NCI-H2107 (cell line): ENCODE results near the gene RNPC3.

Source experiments
- DNase-seq: peaks from one replicate; lab custom pipeline; 2025; lab: John Stamatoyannopoulos, UW

The RNPC3 gene

GRCh38 chr1:103525607-103526507 is at the start of gene RNPC3:
Gene RNPC3, plus strand, starts transcription at chr1:103525699. Its CDS starts 372 bp downstream, at chr1:103526071.
- DNase-seq, result peak; percentile 80

GRCh38 chr1:103477101-103477500 is 48.4 kb upstream of the RNPC3 start:
- no peak for DNase-seq

GRCh38 chr1:103489935-103490334 is 35.6 kb upstream of the RNPC3 start:
- no peak for DNase-seq

DNA sequence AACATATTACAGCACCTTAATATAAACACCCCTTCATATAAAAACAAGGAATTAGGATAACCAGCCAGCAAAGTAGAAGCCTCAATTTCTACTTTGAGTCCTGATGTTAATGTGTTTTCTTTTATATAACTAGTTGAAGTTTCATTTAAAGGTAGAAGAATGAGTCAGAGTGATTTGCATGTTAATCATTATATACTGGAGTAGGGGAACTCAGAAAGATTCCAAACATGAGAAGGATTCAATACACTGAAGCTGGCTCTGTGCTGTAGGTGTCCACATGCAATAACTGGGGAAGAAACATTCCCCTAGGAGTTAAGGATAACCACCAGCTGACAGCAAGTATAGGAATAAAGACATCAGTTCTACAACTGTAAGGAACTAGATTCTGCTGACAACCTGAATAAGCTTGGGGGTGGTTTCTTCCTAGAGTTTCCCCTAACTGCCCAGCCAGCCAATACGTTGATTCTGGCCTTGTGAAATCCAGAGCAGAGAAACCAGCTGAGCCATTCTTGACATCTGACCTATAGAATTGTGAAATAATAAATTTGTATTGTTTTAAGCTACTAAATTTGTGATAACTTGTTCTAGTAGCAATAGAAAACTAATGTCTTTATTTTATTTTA is 33.4 kb upstream of the RNPC3 start:
- DNase-seq, result no peak

GRCh38 chr1:103496014-103496635 is 29.4 kb upstream of the RNPC3 start:
- DNase-seq, result no peak

- DNase-seq, result no peak
Measured at GRCh38 chr1:103497404-103497803, 28.1 kb upstream of the RNPC3 start.

- no peak for DNase-seq
Measured at GRCh38 chr1:103509250-103509649, 16.2 kb upstream of the RNPC3 start.

DNA sequence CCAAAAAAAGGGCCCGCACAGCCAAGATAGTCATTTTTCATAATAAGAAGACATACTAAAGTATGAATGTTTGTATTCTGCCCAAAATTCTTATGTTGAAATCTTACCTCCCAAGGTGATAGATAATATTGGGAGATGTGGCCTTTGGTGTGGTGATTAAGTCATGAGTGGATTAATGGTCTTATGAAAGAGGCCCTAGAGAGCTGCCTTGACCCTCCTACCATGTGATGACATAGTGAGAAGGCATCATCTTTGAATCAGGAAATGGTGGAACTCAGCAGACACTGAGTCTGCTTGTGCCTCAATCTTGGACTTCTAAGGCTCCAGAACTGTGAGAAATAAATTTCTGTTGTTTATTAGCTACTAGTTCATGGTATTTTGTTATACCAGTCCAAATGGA is 11.8 kb upstream of the RNPC3 start:
- no peak for DNase-seq

DNA sequence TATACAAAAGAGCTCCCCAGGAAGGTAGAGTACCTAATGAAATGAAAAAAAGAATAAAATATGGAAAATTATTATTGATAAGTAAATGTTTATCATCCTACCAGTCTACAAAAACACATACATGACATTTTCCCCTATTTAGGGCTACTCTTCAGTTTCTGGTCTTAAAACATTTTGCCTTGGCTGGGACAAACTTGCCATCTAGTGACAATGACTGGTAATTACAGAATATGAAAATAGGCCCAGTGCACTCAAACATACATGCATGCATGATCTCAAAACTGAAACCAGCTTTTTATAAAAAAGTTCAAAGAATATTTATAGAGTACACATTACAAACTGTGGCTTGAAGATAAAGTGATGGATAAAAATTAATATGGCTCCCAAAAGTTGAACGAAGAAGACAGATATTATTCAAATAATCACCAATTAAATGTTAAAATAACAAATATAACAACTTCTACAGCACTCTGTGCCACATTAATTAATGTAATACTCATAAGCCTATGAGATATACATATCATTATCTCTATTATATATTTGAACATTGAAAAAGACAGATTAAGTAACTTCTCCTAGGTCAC is 10.5 kb upstream of the RNPC3 start:
- DNase-seq, result no peak

- no peak for DNase-seq
Measured at GRCh38 chr1:103516283-103516682, 9.2 kb upstream of the RNPC3 start.

- DNase-seq, result no peak
Measured at GRCh38 chr1:103516693-103517092, 8.8 kb upstream of the RNPC3 start.

- DNase-seq, result no peak
Measured at GRCh38 chr1:103517380-103518047, 8.0 kb upstream of the RNPC3 start.

DNA sequence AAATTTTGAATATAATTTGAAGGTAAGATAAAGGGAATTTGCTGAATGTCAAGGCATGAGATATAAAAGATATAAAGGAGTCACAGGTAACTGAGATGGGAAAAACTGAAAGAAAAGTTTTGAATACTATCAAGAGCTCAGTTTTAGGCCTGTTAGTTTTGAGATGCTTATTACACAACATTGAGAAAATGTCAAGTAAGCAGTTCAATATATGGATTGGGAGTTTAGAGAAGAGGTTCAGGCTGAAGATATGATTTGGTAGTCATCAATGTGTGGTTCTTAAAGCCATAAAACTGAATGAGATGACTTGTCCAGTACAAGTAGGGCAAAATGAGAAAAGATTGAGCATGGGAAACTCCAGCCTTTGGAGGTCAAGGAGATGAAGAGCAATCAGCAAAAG is 4.7 kb upstream of the RNPC3 start:
- DNase-seq, result no peak

DNA sequence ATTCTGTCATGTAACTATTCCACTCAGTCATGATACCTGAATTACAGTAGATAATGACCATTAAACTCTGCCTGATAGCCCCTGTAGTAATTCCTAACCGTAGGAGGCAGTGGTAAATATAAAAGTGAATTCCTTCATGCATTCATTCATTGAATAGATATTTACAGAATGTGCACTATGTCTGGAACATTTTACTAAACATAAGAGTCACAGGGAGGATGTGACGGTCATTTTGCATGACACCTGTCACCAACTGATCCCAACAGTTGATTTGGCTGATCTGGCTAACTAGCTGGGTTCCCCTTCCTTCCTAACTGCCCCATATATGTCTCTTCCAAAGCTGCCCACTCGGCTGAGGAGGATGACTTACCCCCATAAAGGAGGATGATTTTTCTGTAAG is 2.2 kb upstream of the RNPC3 start:
- DNase-seq, result no peak

GRCh38 chr1:103525114-103525606 is 339 bp upstream of the RNPC3 start:
- DNase-seq, result no peak

- DNase-seq, result no peak
Measured at GRCh38 chr1:103527331-103527730, 1.8 kb downstream of the RNPC3 start.

DNA sequence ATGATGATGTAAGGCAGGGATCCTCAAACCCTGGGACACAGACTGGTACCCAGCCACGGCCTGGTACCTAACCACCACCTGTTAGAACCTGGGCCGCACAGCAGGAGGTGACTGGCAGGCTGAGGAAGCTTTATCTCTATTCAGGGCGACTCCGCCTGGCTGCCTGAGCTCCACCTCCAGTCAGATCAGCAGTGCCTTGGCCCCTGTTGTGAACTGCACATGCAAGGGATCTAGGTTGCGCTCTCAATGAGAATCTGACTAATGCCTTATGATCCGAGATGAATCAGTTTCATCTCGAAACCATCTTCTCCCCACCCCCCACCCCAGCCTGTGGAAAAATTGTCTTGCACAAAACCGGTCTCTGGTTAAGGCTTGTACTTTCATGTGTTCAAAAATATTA is 4.2 kb downstream of the RNPC3 start:
- no peak for DNase-seq

DNA sequence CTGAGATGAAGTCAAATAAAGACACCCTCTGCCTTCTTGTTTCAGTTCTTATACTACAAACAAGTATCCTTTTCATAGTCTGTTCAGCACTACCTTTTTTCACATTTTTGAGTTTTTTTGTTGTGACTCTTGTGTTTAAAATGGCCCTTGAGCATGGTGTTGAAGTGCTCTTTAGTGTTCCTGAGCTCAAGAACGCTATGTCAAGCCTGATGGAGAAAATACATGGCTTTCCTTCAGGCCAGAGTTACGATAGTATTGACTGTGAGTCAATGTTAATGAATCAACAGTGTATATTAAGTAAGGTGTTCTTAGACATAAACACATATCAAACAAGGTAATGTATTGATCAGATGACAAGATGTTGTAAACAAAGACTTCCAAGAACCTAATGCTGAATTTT is 12.7 kb downstream of the RNPC3 start:
- DNase-seq, result no peak

DNA sequence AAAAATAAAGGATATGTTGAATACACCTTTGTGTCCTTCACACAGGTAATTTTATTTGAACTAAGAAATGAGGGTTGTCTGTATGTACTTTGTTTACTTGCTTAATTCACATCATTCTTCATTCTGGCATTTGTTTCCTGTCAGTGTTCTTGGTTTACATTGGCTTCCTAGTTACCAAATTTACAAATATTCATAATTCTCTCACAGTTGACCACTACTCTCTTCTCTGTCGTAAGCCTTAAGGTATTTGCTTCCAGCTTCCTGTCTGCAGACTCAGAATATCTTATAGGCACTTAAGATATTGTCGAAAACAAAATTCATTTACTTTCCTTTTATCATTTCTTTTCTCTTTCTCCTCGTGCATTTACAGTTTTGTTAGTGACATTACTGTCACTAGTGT is 15.9 kb downstream of the RNPC3 start:
- DNase-seq, result no peak

DNA sequence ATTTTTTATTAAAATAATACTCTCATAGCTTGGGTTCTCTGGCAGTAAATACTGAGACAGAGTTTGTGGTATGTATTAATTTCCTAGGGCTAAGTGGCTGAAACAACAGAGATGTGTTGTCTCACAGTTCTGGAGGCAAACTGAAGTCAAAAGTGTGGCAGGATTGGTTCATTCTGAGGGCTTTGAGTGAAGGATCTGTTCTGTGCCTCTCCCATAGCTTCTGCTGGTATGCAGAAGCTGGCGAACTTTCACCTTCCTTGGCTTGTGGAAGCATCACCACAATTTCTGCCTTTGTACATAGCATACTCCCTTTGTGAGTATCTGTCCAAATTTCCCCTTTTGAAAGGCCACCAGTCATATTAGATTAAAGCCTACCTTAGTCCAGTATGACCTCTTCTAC is 21.0 kb downstream of the RNPC3 start:
- no peak for DNase-seq

DNA sequence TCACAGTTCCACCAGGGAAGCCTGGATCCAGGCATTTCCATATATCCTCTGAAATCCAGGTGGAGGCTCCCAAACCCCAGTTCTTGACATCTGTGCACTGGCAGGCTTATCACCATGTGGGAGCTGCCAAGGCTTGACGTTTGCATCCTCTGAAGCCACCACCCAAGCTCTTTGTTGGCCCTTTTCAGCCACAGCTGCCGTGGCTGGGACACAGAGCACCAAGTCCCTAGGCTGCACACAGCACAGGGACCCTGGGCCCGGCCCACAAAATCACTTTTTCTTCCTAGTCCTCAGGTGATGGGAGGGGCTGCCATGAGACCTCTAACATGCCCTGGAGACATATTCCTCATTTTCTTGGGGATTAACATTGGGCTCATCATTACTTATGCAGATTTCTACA is 22.3 kb downstream of the RNPC3 start:
- no peak for DNase-seq

GRCh38 chr1:103560427-103560826 is 34.9 kb downstream of the RNPC3 start:
- DNase-seq, result no peak
